ENCODE results near the gene CADM2. TPM values are rescaled to one million over a fixed set of nuclear protein-coding genes. Genes with fewer than 3 reads are reported as not detected.
A peak's percentile ranks its signal among the peaks of the same experiment; 100 is the strongest.

CADM2 gene
- total RNA-seq, 1 donor from 2014 or later, result 3.3 TPM

DNA sequence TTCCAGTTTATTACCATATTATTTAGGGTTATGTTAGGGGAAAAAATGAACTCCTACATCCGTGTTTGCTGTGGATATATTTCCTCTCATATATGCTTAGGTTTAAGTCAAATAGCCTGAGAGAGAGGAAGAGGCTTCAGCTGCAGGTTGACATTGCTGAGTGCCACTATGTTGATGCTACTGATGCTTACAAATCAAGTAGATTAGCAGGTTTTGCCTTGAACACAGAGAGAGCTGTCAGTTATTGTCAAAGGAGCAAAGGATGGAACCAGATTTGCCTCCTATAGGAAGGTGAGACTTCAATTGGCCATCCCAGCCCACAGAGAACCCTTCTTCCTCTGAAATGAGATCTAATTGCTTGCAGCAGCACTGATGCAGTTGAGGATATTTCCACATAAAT lies 339.2 kb downstream of the CADM2 start:
- no peak overlapping the region for H3K27ac Mint-ChIP-seq
- no peak overlapping the region for H3K4me3 Mint-ChIP-seq
- H3K27me3 Mint-ChIP-seq (ENCODE audit: low read depth), result no peaks in the 10 kb centered on the region
- TF ChIP-seq, protein P1, sequence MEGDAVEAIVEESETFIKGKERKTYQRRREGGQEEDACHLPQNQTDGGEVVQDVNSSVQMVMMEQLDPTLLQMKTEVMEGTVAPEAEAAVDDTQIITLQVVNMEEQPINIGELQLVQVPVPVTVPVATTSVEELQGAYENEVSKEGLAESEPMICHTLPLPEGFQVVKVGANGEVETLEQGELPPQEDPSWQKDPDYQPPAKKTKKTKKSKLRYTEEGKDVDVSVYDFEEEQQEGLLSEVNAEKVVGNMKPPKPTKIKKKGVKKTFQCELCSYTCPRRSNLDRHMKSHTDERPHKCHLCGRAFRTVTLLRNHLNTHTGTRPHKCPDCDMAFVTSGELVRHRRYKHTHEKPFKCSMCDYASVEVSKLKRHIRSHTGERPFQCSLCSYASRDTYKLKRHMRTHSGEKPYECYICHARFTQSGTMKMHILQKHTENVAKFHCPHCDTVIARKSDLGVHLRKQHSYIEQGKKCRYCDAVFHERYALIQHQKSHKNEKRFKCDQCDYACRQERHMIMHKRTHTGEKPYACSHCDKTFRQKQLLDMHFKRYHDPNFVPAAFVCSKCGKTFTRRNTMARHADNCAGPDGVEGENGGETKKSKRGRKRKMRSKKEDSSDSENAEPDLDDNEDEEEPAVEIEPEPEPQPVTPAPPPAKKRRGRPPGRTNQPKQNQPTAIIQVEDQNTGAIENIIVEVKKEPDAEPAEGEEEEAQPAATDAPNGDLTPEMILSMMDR (IDR thresholded peaks at IDR 0.05; ENCODE audit: unreplicated experiment), result no peak
- DNase-seq (ENCODE audit: low spot score in 2 of 2, unreplicated experiment in 2 of 2), result no peak
- no peaks in the 10 kb centered on the region for H3K36me3 Mint-ChIP-seq
- no peaks in the 10 kb centered on the region for H3K4me1 Mint-ChIP-seq
- no peaks in the 10 kb centered on the region for H3K9me3 Mint-ChIP-seq

DNA sequence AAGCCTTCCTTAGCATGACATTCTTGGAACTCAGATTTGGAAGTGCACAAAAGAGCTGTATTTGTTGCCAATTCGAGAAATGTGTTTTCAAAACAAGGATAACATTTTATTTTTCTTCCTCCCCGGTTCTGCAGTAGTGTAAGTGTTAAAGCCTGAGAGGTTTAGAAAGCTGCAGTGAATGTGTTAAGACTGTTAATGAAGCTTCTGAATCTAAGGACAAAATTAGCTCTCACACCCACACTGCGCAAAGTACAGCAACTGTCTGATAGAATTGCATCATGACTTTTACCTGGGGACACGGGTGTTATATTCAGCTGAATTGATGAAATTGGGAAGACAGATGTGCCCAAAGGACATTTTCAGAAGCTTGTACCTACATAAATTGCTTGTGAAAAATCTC lies 344.4 kb downstream of the CADM2 start:
- no peaks in the 10 kb centered on the region for H3K36me3 Mint-ChIP-seq
- no peak for DNase-seq (ENCODE audit: low spot score in 2 of 2, unreplicated experiment in 2 of 2)
- TF ChIP-seq, protein P1 (IDR thresholded peaks at IDR 0.05; ENCODE audit: unreplicated experiment), result no peak
- no peaks in the 10 kb centered on the region for H3K4me1 Mint-ChIP-seq
- no peak overlapping the region for H3K27ac Mint-ChIP-seq
- H3K9me3 Mint-ChIP-seq, result no peaks in the 10 kb centered on the region
- no peak overlapping the region for H3K4me3 Mint-ChIP-seq
- no peaks in the 10 kb centered on the region for H3K27me3 Mint-ChIP-seq (ENCODE audit: low read depth)

DNA sequence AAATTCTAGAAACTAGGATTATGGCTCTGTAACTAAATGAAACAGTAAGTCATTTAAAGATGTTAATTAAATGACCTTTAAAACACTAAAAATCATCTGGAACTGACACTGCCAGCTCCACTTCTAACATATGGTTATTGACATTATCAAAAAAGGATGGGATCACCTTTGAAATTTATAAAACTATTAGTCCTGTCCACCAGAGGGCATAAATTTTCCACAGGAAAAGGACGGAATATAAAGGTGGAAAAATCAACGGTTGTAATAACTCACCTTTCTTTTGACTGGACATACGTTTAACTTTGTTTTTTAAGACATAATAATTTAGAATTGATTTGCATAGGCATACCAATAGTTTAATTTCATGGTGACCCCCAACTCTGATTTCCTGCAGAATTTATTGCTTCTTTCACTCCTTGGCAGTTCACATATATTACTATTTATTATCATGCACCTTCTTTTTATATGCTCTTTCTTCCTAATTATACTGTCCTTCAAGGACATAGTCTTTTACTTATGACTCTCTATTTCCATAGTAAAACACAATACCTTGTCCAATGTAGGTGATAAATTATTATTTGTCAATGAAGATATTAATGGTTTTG lies 345.7 kb downstream of the CADM2 start:
- DNase-seq (ENCODE audit: low spot score in 2 of 2, unreplicated experiment in 2 of 2), result no peak
- TF ChIP-seq, protein P1 (IDR thresholded peaks at IDR 0.05; ENCODE audit: unreplicated experiment), result peak; percentile 64

DNA sequence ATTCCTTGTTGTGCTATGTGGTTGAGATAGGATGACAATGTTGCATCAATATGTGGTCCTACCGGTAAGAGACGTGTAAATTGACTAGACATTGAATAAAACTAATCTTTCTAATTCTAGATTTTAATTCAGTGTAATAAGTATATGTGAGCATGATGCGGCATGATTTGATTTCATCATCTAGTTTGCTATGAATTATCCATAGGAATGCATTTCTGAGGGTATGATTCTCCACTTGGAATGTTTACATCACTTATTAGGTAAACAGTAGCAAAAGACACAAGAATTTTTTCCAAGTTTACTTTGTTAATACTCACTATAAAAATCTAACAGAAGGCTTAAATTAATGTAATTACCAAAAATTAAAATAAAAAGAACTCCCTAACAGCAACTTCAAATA lies 353.5 kb downstream of the CADM2 start:
- Mint-ChIP-seq H3K36me3 (no peaks in the 10 kb centered on the region), H3K4me1 (no peaks in the 10 kb centered on the region), H3K9me3 (no peaks in the 10 kb centered on the region), H3K27me3 (ENCODE audit: low read depth) (peaks cover 2% of the 10 kb centered on the region), H3K4me3 (no peak overlapping the region), H3K27ac (no peak overlapping the region)
- DNase-seq (ENCODE audit: low spot score in 2 of 2, unreplicated experiment in 2 of 2), result no peak
- TF ChIP-seq, protein P1 (IDR thresholded peaks at IDR 0.05; ENCODE audit: unreplicated experiment), result no peak

More for the DNA sequence above, 345.7 kb downstream of the CADM2 start:
- Mint-ChIP-seq H3K4me1 (no peaks in the 10 kb centered on the region), H3K27ac (no peak overlapping the region), H3K4me3 (no peak overlapping the region), H3K36me3 (no peaks in the 10 kb centered on the region), H3K9me3 (no peaks in the 10 kb centered on the region), H3K27me3 (ENCODE audit: low read depth) (peaks cover 2% of the 10 kb centered on the region)

DNA sequence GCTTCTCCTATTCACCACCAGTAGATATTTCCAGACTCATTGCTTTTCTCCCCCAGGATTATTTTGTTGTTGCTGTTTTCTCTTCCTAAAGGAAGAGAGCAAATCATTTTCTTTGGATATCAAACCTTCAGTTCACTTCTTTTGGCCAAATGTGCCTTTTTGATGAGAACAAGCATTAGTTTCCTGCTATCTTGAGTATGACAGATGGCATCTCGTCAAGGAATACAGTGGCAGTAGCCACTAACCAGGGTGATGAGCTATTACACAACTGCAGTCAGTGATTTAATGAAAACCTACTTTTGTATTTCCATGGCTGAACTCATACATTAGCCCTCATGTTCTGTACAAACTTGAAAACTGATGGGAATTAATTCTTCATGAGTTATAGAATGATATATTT lies 354.6 kb downstream of the CADM2 start:
- H3K27ac Mint-ChIP-seq, result no peak overlapping the region
- TF ChIP-seq, protein P1 (IDR thresholded peaks at IDR 0.05; ENCODE audit: unreplicated experiment), result no peak
- no peaks in the 10 kb centered on the region for H3K9me3 Mint-ChIP-seq
- peaks cover 2% of the 10 kb centered on the region for H3K27me3 Mint-ChIP-seq (ENCODE audit: low read depth)
- no peaks in the 10 kb centered on the region for H3K36me3 Mint-ChIP-seq
- H3K4me1 Mint-ChIP-seq, result no peaks in the 10 kb centered on the region
- H3K4me3 Mint-ChIP-seq, result no peak overlapping the region
- DNase-seq (ENCODE audit: low spot score in 2 of 2, unreplicated experiment in 2 of 2), result no peak

DNA sequence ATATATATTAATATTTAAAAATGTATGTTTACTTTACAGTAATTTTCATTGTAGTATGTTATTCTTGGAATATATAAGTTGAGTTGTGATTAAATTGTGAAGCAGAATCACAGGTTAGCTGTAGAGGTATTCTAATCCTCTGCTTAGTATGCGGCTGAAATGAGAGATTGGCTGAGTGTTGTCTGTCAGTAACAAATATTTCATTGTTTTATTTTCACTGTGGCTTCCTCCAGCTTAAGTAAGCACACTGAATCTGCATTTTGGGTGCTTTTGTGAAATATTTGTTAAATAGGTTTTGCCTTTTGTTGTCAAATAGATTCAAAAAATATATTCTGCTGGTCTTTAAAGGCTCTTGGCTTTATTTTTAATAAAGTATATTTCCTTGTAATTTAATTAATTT lies 357.5 kb downstream of the CADM2 start:
- Mint-ChIP-seq H3K27ac (no peak overlapping the region), H3K4me3 (no peak overlapping the region), H3K4me1 (no peaks in the 10 kb centered on the region), H3K27me3 (ENCODE audit: low read depth) (no peaks in the 10 kb centered on the region), H3K36me3 (no peaks in the 10 kb centered on the region), H3K9me3 (peaks cover 5% of the 10 kb centered on the region)
- TF ChIP-seq, protein P1 (IDR thresholded peaks at IDR 0.05; ENCODE audit: unreplicated experiment), result no peak
- no peak for DNase-seq (ENCODE audit: low spot score in 2 of 2, unreplicated experiment in 2 of 2)
